Activated CD4-positive, alpha-beta memory T cell treated with anti-CD3 and anti-CD28 coated beads for 36 hours (primary cell): ENCODE measurements around the gene FGD3. TPM values are rescaled to one million over a fixed set of nuclear protein-coding genes. Genes with fewer than 3 reads are reported as not detected.

Experiments
- CTCF ChIA-PET: fragments of 350-600 bp; sonication (Branson Sonifier 250); formaldehyde crosslinking; loops from one replicate; lab custom pipeline; 2021; ENCODE audit warnings: antibody characterized with exemption, inconsistent platforms; lab: Charles Lee
- POLR2A ChIA-PET: fragments of 350-600 bp; sonication (Branson Sonifier 250); formaldehyde crosslinking; loops from one replicate; lab custom pipeline; 2021; ENCODE audit warnings: antibody characterized with exemption; lab: Charles Lee
- DNase-seq: peaks from one replicate; pipeline ENCODE4 v3.0.0-alpha.2; 2020
- H3K27ac Mint-ChIP-seq: one replicate; pipeline ENCODE4 v1.8.0; 2021; ENCODE audit warnings: mixed read lengths
- H3K27me3 Mint-ChIP-seq: one replicate; pipeline ENCODE4 v1.8.0; 2021; ENCODE audit warnings: mixed read lengths
- H3K36me3 Mint-ChIP-seq: one replicate; pipeline ENCODE4 v1.8.0; 2021; ENCODE audit warnings: mixed read lengths
- H3K4me1 Mint-ChIP-seq: one replicate; pipeline ENCODE4 v1.8.0; 2021; ENCODE audit warnings: low read depth, mixed read lengths
- H3K4me3 Mint-ChIP-seq: one replicate; pipeline ENCODE4 v1.8.0; 2021; ENCODE audit warnings: mild to moderate bottlenecking, mixed read lengths
- H3K9me3 Mint-ChIP-seq: one replicate; pipeline ENCODE4 v1.8.0; 2021; ENCODE audit warnings: mixed read lengths
- intact Hi-C: fragments of 100-400 bp; cut with micrococcal nuclease; formaldehyde crosslinking; loops from one replicate; pipeline ENCODE4 v1.15.1; 2023
- total RNA-seq, 2 experiments: library from RNA; stranded (reverse); gene quantifications; one replicate each; pipeline ENCODE4 v1.2.3, GENCODE V29; 2021

Gene FGD3
- total RNA-seq, 2 experiments from 2014 or later, result 41.3 to 47.7 TPM

GRCh38 chr9:92961627-92962302 lies 14.4 kb downstream of the FGD3 start:
- H3K4me3 Mint-ChIP-seq, result no peak overlapping the region
- CTCF ChIA-PET, result no interaction called here
- POLR2A ChIA-PET, result interaction anchor here (1.1 kb wide), 1 partner anchor 172 kb away, joined by 3 read pairs; the partner anchor contains the start of gene NINJ1

GRCh38 chr9:92962303-92962649 lies 15.0 kb downstream of the FGD3 start:
- Mint-ChIP-seq H3K9me3 (peaks cover 13% of the 10 kb centered on the region), H3K27ac (peak overlapping the region; percentile 100)
- POLR2A ChIA-PET, result interaction anchor here (0.6 to 1.1 kb wide), 2 partner anchors 139 to 171 kb away, joined by 3 read pairs; partner anchors contain the start of gene NINJ1

More at GRCh38 chr9:92961627-92962302, 14.4 kb downstream of the FGD3 start:
- intact Hi-C loops, result loop anchor here (5.0 kb wide), 1 partner anchor 491 kb away; the partner anchor contains the start of genes FAM120A and FAM120AOS
- Mint-ChIP-seq H3K9me3 (peaks cover 13% of the 10 kb centered on the region), H3K4me1 (peaks cover 49% of the 10 kb centered on the region), H3K36me3 (peaks cover 33% of the 10 kb centered on the region), H3K27me3 (no peaks in the 10 kb centered on the region), H3K27ac (peak overlapping the region; percentile 100)
- DNase-seq, result peak; percentile 80

GRCh38 chr9:92962846-92963245 lies 15.5 kb downstream of the FGD3 start:
- DNase-seq, result peak; percentile 8
- intact Hi-C loops, result loop anchor here (5.0 kb wide), 1 partner anchor 489 kb away; the partner anchor contains the start of genes FAM120A and FAM120AOS
- ChIA-PET POLR2A (interaction anchor here (0.6 to 1.7 kb wide), 2 partner anchors 9 to 139 kb away, joined by 3 to 26 read pairs; no protein-coding TSS in a partner anchor), CTCF (interaction anchor here (1.3 to 1.9 kb wide), 2 partner anchors 9 to 146 kb away, joined by 4 to 5 read pairs; no protein-coding TSS in a partner anchor)
- no peak overlapping the region for H3K4me3 Mint-ChIP-seq
- peaks cover 13% of the 10 kb centered on the region for H3K9me3 Mint-ChIP-seq
- peak overlapping the region; percentile 100 for H3K27ac Mint-ChIP-seq
- H3K36me3 Mint-ChIP-seq, result peaks cover 38% of the 10 kb centered on the region
- no peaks in the 10 kb centered on the region for H3K27me3 Mint-ChIP-seq
- H3K4me1 Mint-ChIP-seq, result peaks cover 53% of the 10 kb centered on the region

More at GRCh38 chr9:92962303-92962649, 15.0 kb downstream of the FGD3 start:
- peaks cover 49% of the 10 kb centered on the region for H3K4me1 Mint-ChIP-seq
- H3K36me3 Mint-ChIP-seq, result peaks cover 36% of the 10 kb centered on the region
- no peak for DNase-seq
- intact Hi-C loops, result loop anchor here (5.0 kb wide), 1 partner anchor 490 kb away; the partner anchor contains the start of genes FAM120A and FAM120AOS
- no peak overlapping the region for H3K4me3 Mint-ChIP-seq
- CTCF ChIA-PET, result interaction anchor here (1.3 kb wide), 1 partner anchor 8 kb away, joined by 5 read pairs; no protein-coding TSS in a partner anchor
- H3K27me3 Mint-ChIP-seq, result no peaks in the 10 kb centered on the region

- peak overlapping the region; percentile 100 for H3K27ac Mint-ChIP-seq
- intact Hi-C loops, result loop anchor here (1.0 to 5.0 kb wide), 5 partner anchors 10 to 488 kb away; partner anchors contain the start of genes FAM120A and FAM120AOS
- CTCF ChIA-PET, result interaction anchor here (0.6 to 1.9 kb wide), 3 partner anchors 10 to 145 kb away, joined by 3 to 4 read pairs (median 3); no protein-coding TSS in a partner anchor
- peaks cover 40% of the 10 kb centered on the region for H3K36me3 Mint-ChIP-seq
- POLR2A ChIA-PET, result interaction anchor here (0.6 to 1.7 kb wide), 9 partner anchors 8 to 193 kb away, joined by 3 to 26 read pairs (median 4); partner anchors contain the start of gene NINJ1
- H3K27me3 Mint-ChIP-seq, result no peaks in the 10 kb centered on the region
- DNase-seq, result peak; percentile 86
- H3K9me3 Mint-ChIP-seq, result peaks cover 13% of the 10 kb centered on the region
- peaks cover 57% of the 10 kb centered on the region for H3K4me1 Mint-ChIP-seq
- peak overlapping the region; percentile 96 for H3K4me3 Mint-ChIP-seq
Measured at GRCh38 chr9:92963831-92964606, 16.7 kb downstream of the FGD3 start.

- Mint-ChIP-seq H3K27ac (peak overlapping the region; percentile 100), H3K36me3 (peaks cover 40% of the 10 kb centered on the region), H3K9me3 (peaks cover 13% of the 10 kb centered on the region), H3K27me3 (no peaks in the 10 kb centered on the region), H3K4me1 (peaks cover 63% of the 10 kb centered on the region), H3K4me3 (peak overlapping the region; percentile 96)
- DNase-seq, result no peak
- POLR2A ChIA-PET, result interaction anchor here (0.8 to 2.4 kb wide), 8 partner anchors 7 to 192 kb away, joined by 3 to 26 read pairs (median 4); partner anchors contain the start of gene NINJ1
- intact Hi-C loops, result loop anchor here (1.0 to 5.0 kb wide), 6 partner anchors 10 to 488 kb away; partner anchors contain the start of genes CARD19, FAM120A and FAM120AOS
- CTCF ChIA-PET, result interaction anchor here (1.0 to 2.6 kb wide), 2 partner anchors 8 to 144 kb away, joined by 4 to 13 read pairs; no protein-coding TSS in a partner anchor
Measured at GRCh38 chr9:92964607-92965060, 17.3 kb downstream of the FGD3 start.

GRCh38 chr9:92965061-92965758 lies 17.9 kb downstream of the FGD3 start:
- intact Hi-C loops, result loop anchor here (2.0 to 5.0 kb wide), 3 partner anchors 96 to 192 kb away; partner anchors contain the start of gene CARD19
- H3K27me3 Mint-ChIP-seq, result no peaks in the 10 kb centered on the region
- ChIA-PET POLR2A (interaction anchor here (0.8 to 2.4 kb wide), 6 partner anchors 9 to 169 kb away, joined by 3 to 12 read pairs (median 3); partner anchors contain the start of gene NINJ1), CTCF (interaction anchor here (1.0 to 2.6 kb wide), 3 partner anchors 8 to 144 kb away, joined by 3 to 13 read pairs (median 4); no protein-coding TSS in a partner anchor)
- peak; percentile 67 for DNase-seq
- peaks cover 13% of the 10 kb centered on the region for H3K9me3 Mint-ChIP-seq
- H3K36me3 Mint-ChIP-seq, result peaks cover 40% of the 10 kb centered on the region
- H3K4me3 Mint-ChIP-seq, result peak overlapping the region; percentile 96
- peak overlapping the region; percentile 100 for H3K27ac Mint-ChIP-seq
- peaks cover 63% of the 10 kb centered on the region for H3K4me1 Mint-ChIP-seq

- H3K36me3 Mint-ChIP-seq, result peaks cover 40% of the 10 kb centered on the region
- H3K27me3 Mint-ChIP-seq, result no peaks in the 10 kb centered on the region
- POLR2A ChIA-PET, result interaction anchor here (0.8 to 2.4 kb wide), 8 partner anchors 8 to 168 kb away, joined by 3 to 12 read pairs (median 3); partner anchors contain the start of gene NINJ1
- intact Hi-C loops, result loop anchor here (2.0 to 5.0 kb wide), 3 partner anchors 95 to 191 kb away; partner anchors contain the start of gene CARD19
- H3K27ac Mint-ChIP-seq, result peak overlapping the region; percentile 100
- CTCF ChIA-PET, result interaction anchor here (1.0 to 2.6 kb wide), 4 partner anchors 9 to 143 kb away, joined by 3 to 13 read pairs (median 6); no protein-coding TSS in a partner anchor
- peaks cover 12% of the 10 kb centered on the region for H3K9me3 Mint-ChIP-seq
- H3K4me1 Mint-ChIP-seq, result peaks cover 66% of the 10 kb centered on the region
- H3K4me3 Mint-ChIP-seq, result peak overlapping the region; percentile 96
- DNase-seq, result peak; percentile 22
Measured at GRCh38 chr9:92965759-92966517, 18.6 kb downstream of the FGD3 start.

GRCh38 chr9:92966518-92966800 lies 19.1 kb downstream of the FGD3 start:
- peak overlapping the region; percentile 96 for H3K4me3 Mint-ChIP-seq
- ChIA-PET POLR2A (interaction anchor here (0.9 to 2.4 kb wide), 4 partner anchors 12 to 131 kb away, joined by 3 to 12 read pairs (median 4); no protein-coding TSS in a partner anchor), CTCF (interaction anchor here (1.3 to 2.6 kb wide), 4 partner anchors 8 to 20 kb away, joined by 3 to 13 read pairs (median 5); no protein-coding TSS in a partner anchor)
- peak overlapping the region; percentile 100 for H3K27ac Mint-ChIP-seq
- intact Hi-C loops, result loop anchor here (5.0 kb wide), 1 partner anchor 131 kb away; the partner anchor contains the start of gene CARD19
- peaks cover 7% of the 10 kb centered on the region for H3K9me3 Mint-ChIP-seq
- peaks cover 66% of the 10 kb centered on the region for H3K4me1 Mint-ChIP-seq
- peaks cover 39% of the 10 kb centered on the region for H3K36me3 Mint-ChIP-seq
- DNase-seq, result peak; percentile 16
- H3K27me3 Mint-ChIP-seq, result no peaks in the 10 kb centered on the region

GRCh38 chr9:92968081-92968480 lies 20.8 kb downstream of the FGD3 start:
- intact Hi-C loops, result loop anchor here (5.0 kb wide), 1 partner anchor 129 kb away; the partner anchor contains the start of gene CARD19
- no peaks in the 10 kb centered on the region for H3K9me3 Mint-ChIP-seq
- no peaks in the 10 kb centered on the region for H3K27me3 Mint-ChIP-seq
- CTCF ChIA-PET, result interaction anchor here (0.6 to 1.5 kb wide), 3 partner anchors 10 to 35 kb away, joined by 3 read pairs; no protein-coding TSS in a partner anchor
- peaks cover 71% of the 10 kb centered on the region for H3K4me1 Mint-ChIP-seq
- H3K4me3 Mint-ChIP-seq, result peak overlapping the region; percentile 96
- H3K36me3 Mint-ChIP-seq, result peaks cover 35% of the 10 kb centered on the region
- POLR2A ChIA-PET, result no interaction called here
- DNase-seq, result peak; percentile 67
- peak overlapping the region; percentile 100 for H3K27ac Mint-ChIP-seq
